ENCODE data around the gene SLIT3. TPM values are rescaled to one million over a fixed set of nuclear protein-coding genes. Genes with fewer than 3 reads are reported as not detected.
A peak's percentile ranks its signal among the peaks of the same experiment; 100 is the strongest.

Gene SLIT3
- total RNA-seq, 6 experiments from 2014 or later, result 0.31 to 1.2 (median 0.65) TPM

DNA sequence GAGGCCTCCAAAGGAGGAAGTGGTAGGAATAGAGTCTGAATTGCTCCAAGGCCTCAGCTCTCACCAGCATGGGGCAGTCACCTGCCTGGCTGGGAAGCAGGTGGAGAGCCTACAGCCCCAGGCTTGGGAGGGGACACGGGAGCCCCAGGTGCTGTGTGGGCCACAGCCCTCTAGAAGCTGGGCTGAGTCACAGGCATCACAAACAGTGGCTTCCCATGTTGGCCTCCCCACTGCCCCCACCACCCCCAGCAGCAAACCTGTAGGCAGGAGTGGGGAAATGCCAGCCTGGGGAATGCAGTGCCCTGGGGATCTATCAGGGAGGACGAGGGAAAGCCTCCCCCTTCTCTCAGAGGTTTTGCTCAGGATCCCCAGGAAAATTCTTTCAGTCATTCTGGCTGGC, 309.6 kb downstream of the SLIT3 start:
- intact Hi-C loops (cut with DNase I), result loop anchor here (5.0 to 10.0 kb wide), 2 partner anchors 311 to 313 kb away; partner anchors contain the start of gene SLIT3 (in 2 of the 2)
- no peaks in the 10 kb centered on the region for H3K9me3 ChIP-seq
- H3K4me3 ChIP-seq, result no peak overlapping the region
- no peaks in the 10 kb centered on the region for H3K27me3 ChIP-seq
- ATAC-seq, result no peak
- no peak for DNase-seq
- TF ChIP-seq POLR2A (IDR thresholded peaks at IDR 0.05), result no peak
- TF ChIP-seq, protein P1, sequence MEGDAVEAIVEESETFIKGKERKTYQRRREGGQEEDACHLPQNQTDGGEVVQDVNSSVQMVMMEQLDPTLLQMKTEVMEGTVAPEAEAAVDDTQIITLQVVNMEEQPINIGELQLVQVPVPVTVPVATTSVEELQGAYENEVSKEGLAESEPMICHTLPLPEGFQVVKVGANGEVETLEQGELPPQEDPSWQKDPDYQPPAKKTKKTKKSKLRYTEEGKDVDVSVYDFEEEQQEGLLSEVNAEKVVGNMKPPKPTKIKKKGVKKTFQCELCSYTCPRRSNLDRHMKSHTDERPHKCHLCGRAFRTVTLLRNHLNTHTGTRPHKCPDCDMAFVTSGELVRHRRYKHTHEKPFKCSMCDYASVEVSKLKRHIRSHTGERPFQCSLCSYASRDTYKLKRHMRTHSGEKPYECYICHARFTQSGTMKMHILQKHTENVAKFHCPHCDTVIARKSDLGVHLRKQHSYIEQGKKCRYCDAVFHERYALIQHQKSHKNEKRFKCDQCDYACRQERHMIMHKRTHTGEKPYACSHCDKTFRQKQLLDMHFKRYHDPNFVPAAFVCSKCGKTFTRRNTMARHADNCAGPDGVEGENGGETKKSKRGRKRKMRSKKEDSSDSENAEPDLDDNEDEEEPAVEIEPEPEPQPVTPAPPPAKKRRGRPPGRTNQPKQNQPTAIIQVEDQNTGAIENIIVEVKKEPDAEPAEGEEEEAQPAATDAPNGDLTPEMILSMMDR (IDR thresholded peaks at IDR 0.05), result no peak
- peaks cover 0 to 4% (median 0%) of the 10 kb centered on the region in 4 donors for H3K4me1 ChIP-seq
- H3K36me3 ChIP-seq, result no peaks in the 10 kb centered on the region
- no peak overlapping the region for H3K27ac ChIP-seq
- WGBS (ENCODE audit: insufficient coverage, low coverage, low lambda C conversion rate, missing lambda C conversion rate), result 100% methylated on average over 2 of the region's 2 CpGs

GRCh38 chr5:168990679-168991078, 310.3 kb downstream of the SLIT3 start:
- WGBS (ENCODE audit: insufficient coverage, low coverage, low lambda C conversion rate, missing lambda C conversion rate), result 83% methylated on average over 3 of the region's 4 CpGs
- DNase-seq, result no peak
- Histone ChIP-seq H3K36me3 (no peaks in the 10 kb centered on the region), H3K4me3 (no peak overlapping the region), H3K27ac (no peak overlapping the region), H3K27me3 (no peaks in the 10 kb centered on the region), H3K4me1 (peaks cover 0 to 4% (median 0%) of the 10 kb centered on the region in 4 donors), H3K9me3 (no peaks in the 10 kb centered on the region)
- ATAC-seq, result no peak
- TF ChIP-seq POLR2A (IDR thresholded peaks at IDR 0.05), result no peak
- TF ChIP-seq, protein P1 (IDR thresholded peaks at IDR 0.05), result no peak
- intact Hi-C loops (cut with DNase I), result loop anchor here (5.0 to 10.0 kb wide), 2 partner anchors 312 to 314 kb away; partner anchors contain the start of gene SLIT3 (in 2 of the 2)

DNA sequence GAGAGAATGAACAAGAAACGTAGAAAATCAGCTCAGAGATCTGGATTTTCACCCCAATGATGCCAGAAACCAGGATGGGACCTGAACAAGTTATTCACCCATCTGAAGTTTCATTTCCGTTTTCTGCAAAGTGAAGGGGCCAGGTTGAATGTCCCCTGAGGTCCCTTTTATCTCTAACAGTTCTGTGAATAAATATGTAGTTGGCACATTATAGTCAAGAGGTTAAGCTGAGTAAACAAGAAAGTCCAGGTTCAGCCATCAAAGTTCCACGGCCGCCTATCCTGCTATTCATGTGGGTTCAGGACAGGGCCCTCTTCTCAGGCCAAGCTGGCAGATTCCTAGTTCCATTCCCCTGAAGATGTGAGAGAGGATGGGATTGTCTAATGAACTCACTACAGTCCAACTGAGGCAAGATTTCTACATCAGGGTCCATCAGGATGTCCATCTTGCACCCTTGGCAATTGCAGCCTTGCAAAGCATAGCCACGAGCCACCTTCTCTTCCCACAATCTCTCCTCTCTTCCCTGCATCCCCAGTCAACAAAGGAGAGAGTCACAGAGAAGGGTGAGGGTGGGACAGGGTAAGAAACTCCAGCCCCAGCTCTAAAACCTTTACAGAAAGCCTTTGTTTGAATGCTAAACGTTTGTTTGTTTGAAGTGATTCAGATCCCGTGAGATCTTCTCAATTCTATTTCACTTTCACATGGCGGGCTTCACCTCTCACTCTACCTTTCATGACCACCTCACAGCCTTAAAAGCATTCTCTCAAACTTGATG, 311.0 kb downstream of the SLIT3 start:
- ATAC-seq, result peak; percentile 73 to 85 (median 79)
- peaks cover 0 to 4% (median 0%) of the 10 kb centered on the region in 4 donors for H3K4me1 ChIP-seq
- intact Hi-C loops (cut with DNase I), result loop anchor here (5.0 to 10.0 kb wide), 2 partner anchors 312 to 315 kb away; partner anchors contain the start of gene SLIT3 (in 2 of the 2)

GRCh38 chr5:168988699-168989098, 312.2 kb downstream of the SLIT3 start:
- H3K4me3 ChIP-seq, result no peak overlapping the region
- no peaks in the 10 kb centered on the region for H3K9me3 ChIP-seq
- no peaks in the 10 kb centered on the region for H3K36me3 ChIP-seq
- 50% methylated on average over 1 of the region's 2 CpGs for whole genome bisulfite sequencing (ENCODE audit: insufficient coverage, low coverage, low lambda C conversion rate, missing lambda C conversion rate)
- H3K27me3 ChIP-seq, result no peaks in the 10 kb centered on the region
- TF ChIP-seq, protein P1 (IDR thresholded peaks at IDR 0.05), result no peak
- no peak for TF ChIP-seq POLR2A (IDR thresholded peaks at IDR 0.05)
- intact Hi-C loops (cut with DNase I), result no loop called here
- peaks cover 0 to 4% (median 0%) of the 10 kb centered on the region in 4 donors for H3K4me1 ChIP-seq
- no peak for DNase-seq
- ATAC-seq, result no peak
- no peak overlapping the region for H3K27ac ChIP-seq

More for the DNA sequence above, 311.0 kb downstream of the SLIT3 start:
- Histone ChIP-seq H3K27me3 (no peaks in the 10 kb centered on the region), H3K36me3 (no peaks in the 10 kb centered on the region), H3K27ac (no peak overlapping the region), H3K9me3 (no peaks in the 10 kb centered on the region), H3K4me3 (no peak overlapping the region)
- WGBS (ENCODE audit: insufficient coverage, low coverage, low lambda C conversion rate, missing lambda C conversion rate), result 41% methylated on average over 7 of the region's 8 CpGs
- TF ChIP-seq, protein P1 (IDR thresholded peaks at IDR 0.05), result no peak
- no peak for TF ChIP-seq POLR2A (IDR thresholded peaks at IDR 0.05)
- peak in 1 of 3 donors; percentile 47 for DNase-seq

All from right lobe of liver (tissue), 6 donors.